GM23338 (cell line): ENCODE data around the gene SP6. TPM values are rescaled to one million over a fixed set of nuclear protein-coding genes. Genes with fewer than 3 reads are reported as not detected.

Experiments
- ATAC-seq: fragments of 200-7000 bp; cut with Tn5 transposase; 3 replicates; pipeline ENCODE4 v1.9.1; 2020
- DNase-seq: peaks from one replicate; pipeline ENCODE4 v3.0.0-alpha.2; 2015; ENCODE audit warnings: low spot score
- H2AFZ ChIP-seq: fragments of 200-600 bp; sonication (generic); 2 replicates; pipeline ENCODE4 v1.8.0; 2016; ENCODE audit warnings: antibody characterized with exemption, mild to moderate bottlenecking, moderate library complexity
- H3F3A ChIP-seq: fragments of 200-600 bp; sonication (generic); replicated peaks from 2 replicates; pipeline ENCODE4 v1.8.0; 2017; ENCODE audit warnings: antibody characterized with exemption, mixed run types, low read depth
- H3K27ac ChIP-seq: fragments of 200-600 bp; sonication (generic); 2 replicates; pipeline ENCODE4 v1.6.1; 2016; ENCODE audit warnings: low read depth
- H3K27me3 ChIP-seq: fragments of 200-600 bp; sonication (generic); 2 replicates; pipeline ENCODE4 v1.8.0; 2016; ENCODE audit warnings: mild to moderate bottlenecking, mixed run types, moderate library complexity; ENCODE audit not compliant: insufficient read depth
- H3K36me3 ChIP-seq: fragments of 200-600 bp; sonication (generic); 2 replicates; pipeline ENCODE4 v1.8.0; 2016; ENCODE audit warnings: mild to moderate bottlenecking; ENCODE audit not compliant: insufficient read depth
- H3K4me1 ChIP-seq: fragments of 200-600 bp; sonication (generic); 2 replicates; pipeline ENCODE4 v1.8.0; 2016; ENCODE audit warnings: mild to moderate bottlenecking, moderate library complexity; ENCODE audit not compliant: insufficient read depth
- H3K4me2 ChIP-seq: fragments of 200-600 bp; sonication (generic); 2 replicates; pipeline ENCODE4 v1.7.1; 2017; ENCODE audit warnings: mixed run types
- H3K4me3 ChIP-seq: fragments of 200-600 bp; sonication (generic); 2 replicates; pipeline ENCODE4 v1.6.1; 2016; ENCODE audit warnings: mixed run types
- H3K79me2 ChIP-seq: fragments of 200-600 bp; sonication (generic); replicated peaks from 2 replicates; pipeline ENCODE4 v1.8.0; 2017; ENCODE audit warnings: mild to moderate bottlenecking; ENCODE audit not compliant: insufficient read depth
- H3K9me2 ChIP-seq: fragments of 200-600 bp; sonication (generic); 2 replicates; pipeline ENCODE4 v1.8.0; 2017; ENCODE audit not compliant: insufficient read depth
- H4K20me1 ChIP-seq: fragments of 200-600 bp; sonication (generic); replicated peaks from 2 replicates; pipeline ENCODE4 v1.8.0; 2017; ENCODE audit warnings: mild to moderate bottlenecking; ENCODE audit not compliant: insufficient read depth
- H3K27ac Mint-ChIP-seq: 2 replicates; pipeline ENCODE4 v1.8.0; 2020; ENCODE audit warnings: inconsistent platforms, mild to moderate bottlenecking, moderate library complexity, mixed read lengths
- H3K27me3 Mint-ChIP-seq: 3 replicates; pipeline ENCODE4 v1.8.0; 2022; ENCODE audit warnings: low read depth, mild to moderate bottlenecking, moderate library complexity, mixed read lengths, inconsistent platforms; ENCODE audit not compliant: insufficient read depth, poor library complexity
- H3K36me3 Mint-ChIP-seq: 3 replicates; pipeline ENCODE4 v1.8.0; 2021; ENCODE audit warnings: low read depth, mild to moderate bottlenecking, inconsistent platforms, moderate library complexity, mixed read lengths
- H3K4me1 Mint-ChIP-seq: 3 replicates; pipeline ENCODE4 v1.8.0; 2020; ENCODE audit warnings: mild to moderate bottlenecking, inconsistent platforms, mixed read lengths
- H3K4me3 Mint-ChIP-seq: 3 replicates; pipeline ENCODE4 v1.8.0; 2021; ENCODE audit warnings: moderate library complexity, mild to moderate bottlenecking, inconsistent platforms, mixed read lengths
- H3K9me3 Mint-ChIP-seq: 3 replicates; pipeline ENCODE4 v1.8.0; 2020; ENCODE audit warnings: moderate library complexity, mild to moderate bottlenecking, inconsistent platforms, mixed read lengths
- CREB1 ChIP-seq: fragments of 250-450 bp; sonication (Bioruptor Pico); IDR thresholded peaks from 2 replicates; pipeline ENCODE4 v1.5.0; 2020; ENCODE audit warnings: low read depth, mild to moderate bottlenecking, moderate library complexity
- CTCF ChIP-seq, 2 experiments: fragments of 200-600 bp in 1 of 2; sonication (generic) in 1 of 2; conservative IDR thresholded peaks; 2 replicates each; pipeline versions ENCODE4 v1.5.1 to v1.6.1; 2016 to 2017; ENCODE audit warnings: antibody characterized with exemption in 2 of 2, low read depth in 2 of 2, mild to moderate bottlenecking in 2 of 2, moderate library complexity in 1 of 2
- ETS1 ChIP-seq: IDR thresholded peaks from 2 replicates; pipeline ENCODE4 v1.6.1; 2016; ENCODE audit warnings: antibody characterized with exemption
- EZH2 ChIP-seq: fragments of 200-600 bp; sonication (generic); IDR thresholded peaks from one replicate; pipeline ENCODE4 v1.8.0; 2017; ENCODE audit warnings: antibody characterized with exemption, mild to moderate bottlenecking, low read depth; ENCODE audit not compliant: unreplicated experiment
- EZH2phosphoT487 ChIP-seq: fragments of 200-600 bp; sonication (generic); IDR thresholded peaks from one replicate; pipeline ENCODE4 v1.8.1; 2018; ENCODE audit warnings: antibody characterized with exemption; ENCODE audit not compliant: unreplicated experiment
- JUNB ChIP-seq: IDR thresholded peaks from one replicate; pipeline ENCODE4 v1.6.1; 2016; ENCODE audit warnings: antibody characterized with exemption; ENCODE audit not compliant: unreplicated experiment
- NANOG ChIP-seq: IDR thresholded peaks from 2 replicates; pipeline ENCODE4 v1.6.1; 2016; ENCODE audit warnings: antibody characterized with exemption, borderline replicate concordance
- POLR2AphosphoS5 ChIP-seq: IDR thresholded peaks from 2 replicates; pipeline ENCODE4 v1.6.1; 2016; ENCODE audit warnings: antibody characterized with exemption, low read depth
- REST ChIP-seq: IDR thresholded peaks from one replicate; pipeline ENCODE4 v1.6.1; 2018; ENCODE audit warnings: antibody characterized with exemption; ENCODE audit not compliant: unreplicated experiment
- STAT1 ChIP-seq: IDR thresholded peaks from one replicate; pipeline ENCODE4 v1.6.1; 2016; ENCODE audit warnings: antibody characterized with exemption; ENCODE audit not compliant: unreplicated experiment
- ZNF114 ChIP-seq: fragments of 250-450 bp; sonication (Bioruptor Pico); IDR thresholded peaks from 2 replicates; pipeline ENCODE4 v1.5.0; 2020; ENCODE audit warnings: mild to moderate bottlenecking, moderate library complexity
- ZNF331 ChIP-seq: fragments of 250-450 bp; sonication (Bioruptor Pico); IDR thresholded peaks from 2 replicates; pipeline ENCODE4 v1.5.0; 2020; ENCODE audit warnings: low read depth, mild to moderate bottlenecking, moderate library complexity
- ZNF462 ChIP-seq: fragments of 250-450 bp; sonication (Bioruptor Pico); IDR thresholded peaks from 2 replicates; pipeline ENCODE4 v1.5.0; 2020; ENCODE audit warnings: mild to moderate bottlenecking, moderate library complexity
- polyA plus RNA-seq: library from polyadenylated mRNA; unstranded; fragments of >200 nt; fragmentation: Nextera tagmentation; extraction: Ambion mirVana; gene quantifications from 2 replicates; pipeline ENCODE4 v1.2.1, GENCODE V29; 2016
- total RNA-seq: library from RNA; depleted of rRNA; stranded (reverse); fragments of >200 nt; shearing (Covaris generic); gene quantifications from 2 replicates; pipeline ENCODE4 v1.2.3, GENCODE V29; 2014

The SP6 gene
- total and polyA plus RNA-seq, 2 experiments from 2014 or later: 0.13 to 1.0 TPM

- Histone ChIP-seq H3F3A (peaks cover 13% of the 10 kb centered on the region; the same call in 1 of the 2 replicates), H2AFZ (no peak overlapping the region), H4K20me1 (no peaks in the 10 kb centered on the region; the same call in 1 of the 2 replicates), H3K79me2 (no peaks in the 10 kb centered on the region), H3K4me2 (peak overlapping the region; percentile 43; the same call in 1 of the 2 replicates), H3K4me3 (no peak overlapping the region), H3K27ac (no peak overlapping the region), H3K27me3 (peaks cover 79% of the 10 kb centered on the region), H3K4me1 (peaks cover 29% of the 10 kb centered on the region), H3K9me2 (peaks cover 4% of the 10 kb centered on the region; the same call in 1 of the 2 replicates), H3K36me3 (no peaks in the 10 kb centered on the region)
- TF ChIP-seq ZNF114 (no peak), POLR2AphosphoS5 (no peak), ZNF462 (CRISPR knock-in tag) (no peak), ZNF331 (CRISPR knock-in tag) (no peak), CTCF (conservative IDR thresholded peaks at IDR 0.05; ENCODE audit: low read depth in 2 of 2) (no peak), REST (no peak), JUNB (no peak), ETS1 (no peak), STAT1 (no peak), NANOG (no peak), EZH2 (no peak), EZH2phosphoT487 (no peak), CREB1 (no peak)
- H3K4me1 Mint-ChIP-seq: peaks cover 48% of the 10 kb centered on the region
- DNase-seq (peak; percentile 8), ATAC-seq (no peak)
- H3K27me3 Mint-ChIP-seq: peaks cover 58% of the 10 kb centered on the region
- no peaks in the 10 kb centered on the region for H3K36me3 Mint-ChIP-seq
- H3K9me3 Mint-ChIP-seq: no peaks in the 10 kb centered on the region
- no peak overlapping the region for H3K27ac Mint-ChIP-seq
- H3K4me3 Mint-ChIP-seq: no peak overlapping the region
These were observed 4.8 kb upstream of the SP6 start for GRCh38 chr17:47855737-47856136.
